Neutrophil (primary cell): Measurements from ENCODE around the gene PTPRD.

Experiments used
- H3K27ac ChIP-seq: fragments of 200-600 bp; sonication (generic); 2 replicates; pipeline ENCODE4 v1.5.1; 2016; ENCODE audit warnings: mild to moderate bottlenecking, moderate library complexity
- H3K27me3 ChIP-seq: fragments of 200-600 bp; sonication (generic); 2 replicates; pipeline ENCODE4 v1.6.0; 2016; ENCODE audit warnings: mild to moderate bottlenecking
- H3K36me3 ChIP-seq: fragments of 200-600 bp; sonication (generic); 2 replicates; pipeline ENCODE4 v1.5.1; 2017
- H3K4me1 ChIP-seq, 2 experiments: fragments of 200-600 bp in 1 of 2; sonication (generic) in 1 of 2; 1 replicate in 1 of 2; 2 replicates in 1 of 2; pipeline versions ENCODE4 v1.5.1 to v1.6.1; 2013 to 2016; ENCODE audit warnings: low read depth in 1 of 2, low read length in 1 of 2, mild to moderate bottlenecking in 1 of 2, moderate library complexity in 1 of 2; ENCODE audit not compliant: control insufficient read depth in 1 of 2, insufficient read depth in 1 of 2
- H3K4me3 ChIP-seq, 2 experiments: fragments of 200-600 bp in 1 of 2; sonication (generic) in 1 of 2; 1 replicate in 1 of 2; 2 replicates in 1 of 2; pipeline ENCODE4 v1.5.1; 2013 to 2016; ENCODE audit warnings: low read depth in 1 of 2, low read length in 1 of 2, mild to moderate bottlenecking in 1 of 2, moderate library complexity in 1 of 2
- H3K9me3 ChIP-seq: fragments of 200-600 bp; sonication (generic); 2 replicates; pipeline ENCODE4 v1.5.1; 2016
- TF ChIP-seq, protein P1 (sequence below): fragments of 200-600 bp; sonication (generic); IDR thresholded peaks from 2 replicates; pipeline ENCODE4 v1.5.1; 2016; ENCODE audit warnings: antibody characterized with exemption

Gene PTPRD

GRCh38 chr9:10250219-10250618 is 362.6 kb downstream of the PTPRD start:
- H3K4me3 ChIP-seq: no peak overlapping the region
- no peaks in the 10 kb centered on the region for H3K9me3 ChIP-seq
- H3K27me3 ChIP-seq: no peaks in the 10 kb centered on the region
- TF ChIP-seq, protein P1, sequence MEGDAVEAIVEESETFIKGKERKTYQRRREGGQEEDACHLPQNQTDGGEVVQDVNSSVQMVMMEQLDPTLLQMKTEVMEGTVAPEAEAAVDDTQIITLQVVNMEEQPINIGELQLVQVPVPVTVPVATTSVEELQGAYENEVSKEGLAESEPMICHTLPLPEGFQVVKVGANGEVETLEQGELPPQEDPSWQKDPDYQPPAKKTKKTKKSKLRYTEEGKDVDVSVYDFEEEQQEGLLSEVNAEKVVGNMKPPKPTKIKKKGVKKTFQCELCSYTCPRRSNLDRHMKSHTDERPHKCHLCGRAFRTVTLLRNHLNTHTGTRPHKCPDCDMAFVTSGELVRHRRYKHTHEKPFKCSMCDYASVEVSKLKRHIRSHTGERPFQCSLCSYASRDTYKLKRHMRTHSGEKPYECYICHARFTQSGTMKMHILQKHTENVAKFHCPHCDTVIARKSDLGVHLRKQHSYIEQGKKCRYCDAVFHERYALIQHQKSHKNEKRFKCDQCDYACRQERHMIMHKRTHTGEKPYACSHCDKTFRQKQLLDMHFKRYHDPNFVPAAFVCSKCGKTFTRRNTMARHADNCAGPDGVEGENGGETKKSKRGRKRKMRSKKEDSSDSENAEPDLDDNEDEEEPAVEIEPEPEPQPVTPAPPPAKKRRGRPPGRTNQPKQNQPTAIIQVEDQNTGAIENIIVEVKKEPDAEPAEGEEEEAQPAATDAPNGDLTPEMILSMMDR: no peak
- H3K27ac ChIP-seq: no peak overlapping the region
- H3K36me3 ChIP-seq: no peaks in the 10 kb centered on the region
- H3K4me1 ChIP-seq: no peaks in the 10 kb centered on the region

GRCh38 chr9:10248890-10249289 is 363.9 kb downstream of the PTPRD start:
- no peaks in the 10 kb centered on the region for H3K36me3 ChIP-seq
- H3K9me3 ChIP-seq: no peaks in the 10 kb centered on the region
- no peaks in the 10 kb centered on the region for H3K4me1 ChIP-seq
- H3K27ac ChIP-seq: no peak overlapping the region
- TF ChIP-seq, protein P1: no peak
- H3K27me3 ChIP-seq: no peaks in the 10 kb centered on the region
- no peak overlapping the region for H3K4me3 ChIP-seq

- Histone ChIP-seq H3K36me3 (no peaks in the 10 kb centered on the region), H3K27me3 (no peaks in the 10 kb centered on the region), H3K4me1 (no peaks in the 10 kb centered on the region), H3K4me3 (no peak overlapping the region), H3K27ac (no peak overlapping the region), H3K9me3 (no peaks in the 10 kb centered on the region)
- TF ChIP-seq, protein P1: no peak
These were observed 370.5 kb downstream of the PTPRD start for GRCh38 chr9:10242255-10242654.

GRCh38 chr9:10238087-10238486 is 374.7 kb downstream of the PTPRD start:
- Histone ChIP-seq H3K9me3 (no peaks in the 10 kb centered on the region), H3K27ac (no peak overlapping the region), H3K4me1 (no peaks in the 10 kb centered on the region), H3K36me3 (no peaks in the 10 kb centered on the region), H3K27me3 (no peaks in the 10 kb centered on the region), H3K4me3 (no peak overlapping the region)
- TF ChIP-seq, protein P1: no peak

GRCh38 chr9:10237584-10237983 is 375.2 kb downstream of the PTPRD start:
- no peak overlapping the region for H3K4me3 ChIP-seq
- no peaks in the 10 kb centered on the region for H3K36me3 ChIP-seq
- H3K4me1 ChIP-seq: no peaks in the 10 kb centered on the region
- H3K27me3 ChIP-seq: no peaks in the 10 kb centered on the region
- TF ChIP-seq, protein P1: no peak
- H3K27ac ChIP-seq: no peak overlapping the region
- no peaks in the 10 kb centered on the region for H3K9me3 ChIP-seq

GRCh38 chr9:10236161-10236560 is 376.6 kb downstream of the PTPRD start:
- TF ChIP-seq, protein P1: no peak

More at GRCh38 chr9:10236161-10236560, 376.6 kb downstream of the PTPRD start:
- H3K4me1 ChIP-seq: no peaks in the 10 kb centered on the region
- H3K9me3 ChIP-seq: no peaks in the 10 kb centered on the region
- no peaks in the 10 kb centered on the region for H3K36me3 ChIP-seq
- no peak overlapping the region for H3K27ac ChIP-seq
- no peak overlapping the region for H3K4me3 ChIP-seq
- no peaks in the 10 kb centered on the region for H3K27me3 ChIP-seq
